K562 (cell line): ENCODE data around the gene HSD11B2. TPM values are rescaled to one million over a fixed set of nuclear protein-coding genes. Genes with fewer than 3 reads are reported as not detected.

ENCODE experiments used
- CSDE1 ChIP-seq, 2 experiments: fragments of 450-650 bp; IDR thresholded peaks; 2 replicates each; pipeline ENCODE4 v1.6.1; 2016; ENCODE audit warnings: mild to moderate bottlenecking in 1 of 2
- HDAC3 ChIP-seq: fragments of 450-650 bp; IDR thresholded peaks from 2 replicates; pipeline ENCODE4 v1.6.1; 2018; ENCODE audit warnings: borderline replicate concordance, mild to moderate bottlenecking, moderate library complexity; ENCODE audit not compliant: partially characterized antibody
- MAFG ChIP-seq: fragments of 450-650 bp; conservative IDR thresholded peaks from 2 replicates; pipeline ENCODE4 v1.6.1; 2016; ENCODE audit warnings: missing genetic modification characterization, missing compliant biosample characterization
- NFIC ChIP-seq: fragments of 450-650 bp; IDR thresholded peaks from 2 replicates; pipeline ENCODE4 v1.6.1; 2017; ENCODE audit warnings: mild to moderate bottlenecking, inconsistent platforms
- NR2C1 ChIP-seq, 2 experiments: fragments of 450-650 bp; IDR thresholded peaks; 2 replicates each; pipeline ENCODE4 v1.6.1; 2017; ENCODE audit warnings: mild to moderate bottlenecking in 2 of 2, antibody characterized with exemption in 1 of 2, inconsistent platforms in 1 of 2, missing compliant biosample characterization in 1 of 2, missing genetic modification characterization in 1 of 2
- SMARCC2 ChIP-seq: fragments of 450-650 bp; IDR thresholded peaks from 2 replicates; pipeline ENCODE4 v1.6.1; 2017; ENCODE audit warnings: antibody characterized with exemption, moderate library complexity, mild to moderate bottlenecking, low read depth
- ZFPM2 ChIP-seq: fragments of 250-450 bp; sonication (Bioruptor Pico); IDR thresholded peaks from 2 replicates; pipeline ENCODE4 v1.5.1; 2022; ENCODE audit warnings: mild to moderate bottlenecking
- ZNF146 ChIP-seq: IDR thresholded peaks from one replicate; pipeline ENCODE4 v1.6.1; 2018; ENCODE audit warnings: missing compliant biosample characterization; ENCODE audit not compliant: unreplicated experiment
- ZNF444 ChIP-seq: fragments of 250-450 bp; sonication (Bioruptor Pico); IDR thresholded peaks from 2 replicates; pipeline ENCODE4 v1.4.0; 2020; ENCODE audit warnings: mild to moderate bottlenecking, moderate library complexity
- ZNF583 ChIP-seq: fragments of 250-450 bp; sonication (Bioruptor Pico); IDR thresholded peaks from 2 replicates; pipeline ENCODE4 v1.4.0; 2020
- polyA plus RNA-seq, 8 experiments: library from polyadenylated mRNA; depleted of rRNA in 4 of 8; stranded (reverse) in 5 of 8; unstranded in 3 of 8; fragments of >200 nt; fragmentation: Nextera tagmentation in 2 of 8; fragmentation: Illumina TruSeq in 1 of 8; extraction: Ambion mirVana in 2 of 8; extraction: Trizol in 1 of 8; gene quantifications; 2 replicates each; pipeline versions ENCODE4 v1.2.1 to v1.2.3, GENCODE V29; 2011 to 2014; ENCODE audit warnings: inconsistent platforms in 1 of 8, missing spikeins in 1 of 8
- total RNA-seq, 7 experiments: library from RNA; depleted of rRNA in 6 of 7; stranded (reverse); fragments of >200 nt in 6 of 7; fragmentation: Illumina TruSeq in 2 of 7; extraction: Trizol in 2 of 7; gene quantifications; 2 replicates each; pipeline versions ENCODE4 v1.2.1 to v1.2.3, GENCODE V29; 2011 to 2021; ENCODE audit warnings: low replicate concordance in 1 of 7
- TF ChIP-seq, protein P1 (sequence below): sonication (generic); formaldehyde crosslinking; IDR thresholded peaks from 2 replicates; pipeline ENCODE4 v1.8.0; 2022; ENCODE audit warnings: mild to moderate bottlenecking, low read depth, missing genetic modification reagents
- TF ChIP-seq, protein P2 (sequence below): fragments of 250-450 bp; sonication (Bioruptor Pico); IDR thresholded peaks from 2 replicates; pipeline ENCODE4 v1.6.1; 2021; ENCODE audit warnings: mild to moderate bottlenecking
- TF ChIP-seq, protein P3 (sequence below): fragments of 200-400 bp; formaldehyde crosslinking; IDR thresholded peaks from 2 replicates; pipeline ENCODE4 v1.6.1; 2017; ENCODE audit warnings: mild to moderate bottlenecking, low read depth, low read length, moderate library complexity

HSD11B2 gene
- total and polyA plus RNA-seq, 9 of the 15 experiments (the other 6 are each of a cell fraction or from before 2014, with no cell fraction given): 0.08 to 2.0 (median 0.79) TPM

DNA sequence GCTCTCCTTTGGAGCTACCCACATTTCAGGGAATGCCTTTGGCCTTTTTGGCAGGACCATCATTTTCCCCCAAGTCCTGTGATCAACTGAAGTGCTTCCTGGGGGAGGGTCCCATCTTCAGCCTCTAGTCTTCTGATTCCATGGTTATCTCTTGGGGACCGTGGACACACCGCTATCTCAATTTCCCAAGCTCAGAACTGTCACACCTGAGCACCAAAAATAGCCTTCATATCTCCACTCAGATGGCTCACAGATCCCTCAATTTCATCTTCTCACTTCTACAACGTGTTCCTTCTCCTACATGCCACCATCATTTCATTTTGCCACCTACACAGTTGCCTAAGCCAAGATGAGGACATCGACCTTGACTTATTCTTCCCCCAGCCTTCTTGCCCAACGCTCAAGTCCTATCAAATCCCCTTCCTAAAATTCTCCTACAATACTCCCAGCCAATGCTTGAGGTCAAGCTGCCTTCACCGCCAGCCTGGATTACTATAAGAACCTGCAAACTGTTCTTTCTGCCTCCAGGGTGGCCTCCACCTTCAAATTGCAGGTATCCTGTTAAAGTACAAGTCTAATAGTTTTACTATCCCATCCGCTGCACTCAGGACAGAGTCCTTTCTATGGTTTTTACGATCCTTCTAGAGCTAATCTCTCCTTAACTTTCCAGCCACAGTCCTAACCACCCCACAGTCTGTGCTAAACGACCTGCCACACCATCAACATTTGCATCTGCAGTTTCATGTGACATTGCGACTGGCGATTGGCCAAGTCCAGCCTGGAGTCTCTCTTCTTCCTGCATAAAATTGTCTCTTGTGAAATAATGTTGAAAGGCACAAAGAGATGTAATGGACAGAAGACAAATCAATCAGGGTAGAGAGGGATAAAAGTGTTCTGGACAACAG, 43.9 kb downstream of the HSD11B2 start (continued):
- TF ChIP-seq NR2C1 (IDR thresholded peaks at IDR 0.05) (no peak), NR2C1 (tag; IDR thresholded peaks at IDR 0.05) (no peak), ZFPM2 (no peak), CSDE1 (IDR thresholded peaks at IDR 0.05) (no peak), SMARCC2 (no peak), ZNF444 (no peak), ZNF583 (CRISPR knock-in tag) (no peak), NFIC (peak; percentile 89), MAFG (tag) (no peak), ZNF146 (CRISPR knock-in tag) (no peak), HDAC3 (no peak)
- TF ChIP-seq, protein P1, sequence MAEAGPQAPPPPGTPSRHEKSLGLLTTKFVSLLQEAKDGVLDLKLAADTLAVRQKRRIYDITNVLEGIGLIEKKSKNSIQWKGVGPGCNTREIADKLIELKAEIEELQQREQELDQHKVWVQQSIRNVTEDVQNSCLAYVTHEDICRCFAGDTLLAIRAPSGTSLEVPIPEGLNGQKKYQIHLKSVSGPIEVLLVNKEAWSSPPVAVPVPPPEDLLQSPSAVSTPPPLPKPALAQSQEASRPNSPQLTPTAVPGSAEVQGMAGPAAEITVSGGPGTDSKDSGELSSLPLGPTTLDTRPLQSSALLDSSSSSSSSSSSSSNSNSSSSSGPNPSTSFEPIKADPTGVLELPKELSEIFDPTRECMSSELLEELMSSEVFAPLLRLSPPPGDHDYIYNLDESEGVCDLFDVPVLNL (CRISPR knock-in tag): no peak
- TF ChIP-seq, protein P2, sequence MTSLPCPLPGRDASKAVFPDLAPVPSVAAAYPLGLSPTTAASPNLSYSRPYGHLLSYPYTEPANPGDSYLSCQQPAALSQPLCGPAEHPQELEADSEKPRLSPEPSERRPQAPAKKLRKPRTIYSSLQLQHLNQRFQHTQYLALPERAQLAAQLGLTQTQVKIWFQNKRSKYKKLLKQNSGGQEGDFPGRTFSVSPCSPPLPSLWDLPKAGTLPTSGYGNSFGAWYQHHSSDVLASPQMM (CRISPR knock-in tag): no peak
- TF ChIP-seq, protein P3, sequence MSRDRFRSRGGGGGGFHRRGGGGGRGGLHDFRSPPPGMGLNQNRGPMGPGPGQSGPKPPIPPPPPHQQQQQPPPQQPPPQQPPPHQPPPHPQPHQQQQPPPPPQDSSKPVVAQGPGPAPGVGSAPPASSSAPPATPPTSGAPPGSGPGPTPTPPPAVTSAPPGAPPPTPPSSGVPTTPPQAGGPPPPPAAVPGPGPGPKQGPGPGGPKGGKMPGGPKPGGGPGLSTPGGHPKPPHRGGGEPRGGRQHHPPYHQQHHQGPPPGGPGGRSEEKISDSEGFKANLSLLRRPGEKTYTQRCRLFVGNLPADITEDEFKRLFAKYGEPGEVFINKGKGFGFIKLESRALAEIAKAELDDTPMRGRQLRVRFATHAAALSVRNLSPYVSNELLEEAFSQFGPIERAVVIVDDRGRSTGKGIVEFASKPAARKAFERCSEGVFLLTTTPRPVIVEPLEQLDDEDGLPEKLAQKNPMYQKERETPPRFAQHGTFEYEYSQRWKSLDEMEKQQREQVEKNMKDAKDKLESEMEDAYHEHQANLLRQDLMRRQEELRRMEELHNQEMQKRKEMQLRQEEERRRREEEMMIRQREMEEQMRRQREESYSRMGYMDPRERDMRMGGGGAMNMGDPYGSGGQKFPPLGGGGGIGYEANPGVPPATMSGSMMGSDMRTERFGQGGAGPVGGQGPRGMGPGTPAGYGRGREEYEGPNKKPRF: no peak
